Testis (tissue), 2 donors: ENCODE results near the gene CERS2.

Experiments
- POLR2A ChIP-seq: fragments of 450-650 bp; IDR thresholded peaks from one replicate; pipeline ENCODE4 v1.6.1; 2017; ENCODE audit warnings: antibody characterized with exemption, mild to moderate bottlenecking, moderate library complexity
- TF ChIP-seq, protein P1 (sequence below), 3 experiments: fragments of 450-650 bp in 2 of 3; fragments of 200-600 bp in 1 of 3; sonication (generic) in 1 of 3; IDR thresholded peaks; one replicate each; pipeline ENCODE4 v1.5.1; 2016 to 2019; ENCODE audit warnings: antibody characterized with exemption in 3 of 3, mild to moderate bottlenecking in 2 of 3, moderate library complexity in 1 of 3

DNA sequence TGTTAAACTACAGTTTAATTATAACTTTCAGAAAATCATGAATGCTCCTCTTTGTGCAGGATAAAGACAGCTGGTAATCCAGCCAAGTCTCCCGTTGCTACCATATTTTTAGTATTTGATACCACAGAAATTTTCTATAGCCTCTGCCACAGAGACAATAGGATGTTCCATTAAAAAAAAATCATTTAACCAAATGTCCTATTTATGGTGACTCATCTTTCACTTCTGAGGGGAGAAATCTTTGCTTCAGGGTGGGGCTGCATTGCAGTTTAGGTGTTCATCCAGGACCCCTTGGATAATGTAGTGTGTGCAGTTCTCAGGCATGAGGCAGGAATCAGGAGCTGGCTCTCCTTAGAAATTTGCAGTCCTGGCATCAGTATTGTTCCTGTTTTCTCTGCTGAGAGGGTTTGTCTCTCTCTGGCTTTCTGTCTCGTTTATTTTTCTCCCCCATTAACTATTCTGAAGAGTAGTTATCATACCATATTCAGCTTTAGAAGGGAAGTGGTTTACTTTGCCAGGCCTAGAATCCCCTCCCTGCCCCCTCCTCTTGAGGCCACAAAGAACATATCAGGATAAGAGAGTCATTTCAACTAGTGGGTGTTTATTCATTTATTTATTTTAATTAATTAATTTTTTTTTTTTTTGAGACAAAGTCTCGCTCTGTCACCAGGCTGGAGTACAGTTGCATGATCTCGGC, 36.7 kb upstream of the CERS2 start:
- TF ChIP-seq, protein P1, sequence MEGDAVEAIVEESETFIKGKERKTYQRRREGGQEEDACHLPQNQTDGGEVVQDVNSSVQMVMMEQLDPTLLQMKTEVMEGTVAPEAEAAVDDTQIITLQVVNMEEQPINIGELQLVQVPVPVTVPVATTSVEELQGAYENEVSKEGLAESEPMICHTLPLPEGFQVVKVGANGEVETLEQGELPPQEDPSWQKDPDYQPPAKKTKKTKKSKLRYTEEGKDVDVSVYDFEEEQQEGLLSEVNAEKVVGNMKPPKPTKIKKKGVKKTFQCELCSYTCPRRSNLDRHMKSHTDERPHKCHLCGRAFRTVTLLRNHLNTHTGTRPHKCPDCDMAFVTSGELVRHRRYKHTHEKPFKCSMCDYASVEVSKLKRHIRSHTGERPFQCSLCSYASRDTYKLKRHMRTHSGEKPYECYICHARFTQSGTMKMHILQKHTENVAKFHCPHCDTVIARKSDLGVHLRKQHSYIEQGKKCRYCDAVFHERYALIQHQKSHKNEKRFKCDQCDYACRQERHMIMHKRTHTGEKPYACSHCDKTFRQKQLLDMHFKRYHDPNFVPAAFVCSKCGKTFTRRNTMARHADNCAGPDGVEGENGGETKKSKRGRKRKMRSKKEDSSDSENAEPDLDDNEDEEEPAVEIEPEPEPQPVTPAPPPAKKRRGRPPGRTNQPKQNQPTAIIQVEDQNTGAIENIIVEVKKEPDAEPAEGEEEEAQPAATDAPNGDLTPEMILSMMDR (IDR thresholded peaks at IDR 0.05): no peak
- TF ChIP-seq POLR2A: no peak
